ENCODE measurements around the gene FAM204A.

The FAM204A gene

GRCh38 chr10:118259288-118259906, 82.7 kb downstream of the FAM204A start:
- Histone ChIP-seq H3K9me3 (ENCODE audit: control insufficient read depth, low read length) (no peaks in the 10 kb centered on the region), H3K23ac (ENCODE audit: low read length in 2 of 2) (no peak overlapping the region), H3K4me1 (ENCODE audit: control insufficient read depth, insufficient read depth, low read depth, low read length) (no peaks in the 10 kb centered on the region), H2BK120ac (ENCODE audit: low read depth, low read length) (no peak overlapping the region), H3K27me3 (ENCODE audit: control insufficient read depth in 1 of 2, insufficient read depth in 1 of 2, low read length in 2 of 2) (peaks cover 6 to 20% of the 10 kb centered on the region in 2 experiments), H3K27ac (ENCODE audit: low read length, poor library complexity, severe bottlenecking) (no peak overlapping the region), H2AK5ac (ENCODE audit: low read length, severe bottlenecking) (no peak overlapping the region), H3K4ac (ENCODE audit: low read depth in 1 of 2, low read length in 2 of 2) (no peak overlapping the region), H3K4me2 (ENCODE audit: low read length, poor library complexity, severe bottlenecking) (no peak overlapping the region), H3K18ac (ENCODE audit: low read depth in 1 of 2, low read length in 2 of 2) (no peak overlapping the region), H3K79me1 (replicated peaks; ENCODE audit: low read length, poor library complexity, severe bottlenecking) (no peaks in the 10 kb centered on the region), H2BK12ac (ENCODE audit: low read length in 2 of 2) (no peak overlapping the region), H3K9ac (ENCODE audit: low read length) (no peak overlapping the region), H2AFZ (ENCODE audit: low read depth, low read length) (no peak overlapping the region), H3K14ac (ENCODE audit: low read length in 2 of 2) (no peak overlapping the region), H2BK15ac (ENCODE audit: low read depth, poor library complexity, severe bottlenecking) (no peak overlapping the region), H4K8ac (ENCODE audit: low read length) (no peak overlapping the region), H4K91ac (ENCODE audit: low read length) (no peak overlapping the region), H2BK5ac (ENCODE audit: low read depth, low read length, poor library complexity, severe bottlenecking) (no peak overlapping the region), H3K4me3 (ENCODE audit: insufficient read depth in 1 of 2, low read depth in 1 of 2, low read length in 2 of 2) (no peak overlapping the region), H3K36me3 (ENCODE audit: control insufficient read depth in 1 of 2, insufficient read depth in 2 of 2, low read depth in 1 of 2, low read length in 2 of 2) (no peaks in the 10 kb centered on the region)
- DNase-seq, result peak; percentile 13
- WGBS, result 35% methylated on average over 2 of the region's 4 CpGs

DNA sequence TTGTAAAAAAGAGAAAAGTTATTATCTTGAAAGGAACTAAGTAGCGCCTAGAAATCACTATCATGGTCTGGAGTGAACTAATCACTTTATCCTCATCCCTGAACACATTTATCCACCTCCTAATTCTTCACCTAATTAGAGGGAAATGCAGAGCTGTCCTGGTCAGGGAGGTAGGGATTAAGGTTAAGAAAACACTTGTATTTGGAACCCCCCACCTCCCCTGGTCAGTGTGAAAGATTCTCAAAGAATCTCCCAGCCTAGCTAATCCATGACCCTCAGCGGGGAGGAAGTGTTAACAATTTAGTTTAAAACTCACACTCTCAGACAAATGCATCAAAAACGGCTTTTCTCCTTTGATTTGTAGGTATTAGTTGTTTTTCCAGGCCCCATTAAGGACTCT, 83.8 kb downstream of the FAM204A start:
- H3K14ac ChIP-seq (ENCODE audit: low read length in 2 of 2), result no peak overlapping the region
- no peaks in the 10 kb centered on the region for H3K79me1 ChIP-seq (replicated peaks; ENCODE audit: low read length, poor library complexity, severe bottlenecking)
- peaks cover 1% of the 10 kb centered on the region for H3K4me1 ChIP-seq (ENCODE audit: control insufficient read depth, insufficient read depth, low read depth, low read length)
- no peak for DNase-seq
- no peak overlapping the region for H3K4ac ChIP-seq (ENCODE audit: low read depth in 1 of 2, low read length in 2 of 2)
- H3K18ac ChIP-seq (ENCODE audit: low read depth in 1 of 2, low read length in 2 of 2), result no peak overlapping the region
- H2BK12ac ChIP-seq (ENCODE audit: low read length in 2 of 2), result no peak overlapping the region
- no peak overlapping the region for H3K4me2 ChIP-seq (ENCODE audit: low read length, poor library complexity, severe bottlenecking)
- H3K27ac ChIP-seq (ENCODE audit: low read length, poor library complexity, severe bottlenecking), result no peak overlapping the region
- no peak overlapping the region for H3K23ac ChIP-seq (ENCODE audit: low read length in 2 of 2)
- H2BK15ac ChIP-seq (ENCODE audit: low read depth, poor library complexity, severe bottlenecking), result no peak overlapping the region
- no peak overlapping the region for H4K91ac ChIP-seq (ENCODE audit: low read length)
- H3K4me3 ChIP-seq (ENCODE audit: insufficient read depth in 1 of 2, low read depth in 1 of 2, low read length in 2 of 2), result no peak overlapping the region
- H3K36me3 ChIP-seq (ENCODE audit: control insufficient read depth in 1 of 2, insufficient read depth in 2 of 2, low read depth in 1 of 2, low read length in 2 of 2), result no peaks in the 10 kb centered on the region
- H2AFZ ChIP-seq (ENCODE audit: low read depth, low read length), result no peak overlapping the region
- no peak overlapping the region for H4K8ac ChIP-seq (ENCODE audit: low read length)
- no peak overlapping the region for H3K9ac ChIP-seq (ENCODE audit: low read length)
- WGBS, result no CpG with 5 or more reads among the region's 3 CpGs
- no peaks in the 10 kb centered on the region for H3K9me3 ChIP-seq (ENCODE audit: control insufficient read depth, low read length)
- H2BK5ac ChIP-seq (ENCODE audit: low read depth, low read length, poor library complexity, severe bottlenecking), result no peak overlapping the region
- no peak overlapping the region for H2AK5ac ChIP-seq (ENCODE audit: low read length, severe bottlenecking)
- H2BK120ac ChIP-seq (ENCODE audit: low read depth, low read length), result no peak overlapping the region
- peaks cover 6 to 23% of the 10 kb centered on the region in 2 experiments for H3K27me3 ChIP-seq (ENCODE audit: control insufficient read depth in 1 of 2, insufficient read depth in 1 of 2, low read length in 2 of 2)

GRCh38 chr10:118256825-118257570, 85.1 kb downstream of the FAM204A start:
- H3K27ac ChIP-seq (ENCODE audit: low read length, poor library complexity, severe bottlenecking), result no peak overlapping the region
- peaks cover 6 to 23% of the 10 kb centered on the region in 2 experiments for H3K27me3 ChIP-seq (ENCODE audit: control insufficient read depth in 1 of 2, insufficient read depth in 1 of 2, low read length in 2 of 2)
- H3K4me2 ChIP-seq (ENCODE audit: low read length, poor library complexity, severe bottlenecking), result no peak overlapping the region
- no peak for DNase-seq
- no peak overlapping the region for H2BK120ac ChIP-seq (ENCODE audit: low read depth, low read length)
- H3K4me1 ChIP-seq (ENCODE audit: control insufficient read depth, insufficient read depth, low read depth, low read length), result peaks cover 1% of the 10 kb centered on the region
- no peaks in the 10 kb centered on the region for H3K79me1 ChIP-seq (replicated peaks; ENCODE audit: low read length, poor library complexity, severe bottlenecking)
- no peak overlapping the region for H3K4ac ChIP-seq (ENCODE audit: low read depth in 1 of 2, low read length in 2 of 2)
- H4K8ac ChIP-seq (ENCODE audit: low read length), result no peak overlapping the region
- H3K14ac ChIP-seq (ENCODE audit: low read length in 2 of 2), result no peak overlapping the region
- no peak overlapping the region for H3K18ac ChIP-seq (ENCODE audit: low read depth in 1 of 2, low read length in 2 of 2)
- H2BK15ac ChIP-seq (ENCODE audit: low read depth, poor library complexity, severe bottlenecking), result no peak overlapping the region
- H3K9ac ChIP-seq (ENCODE audit: low read length), result no peak overlapping the region
- H3K36me3 ChIP-seq (ENCODE audit: control insufficient read depth in 1 of 2, insufficient read depth in 2 of 2, low read depth in 1 of 2, low read length in 2 of 2), result no peaks in the 10 kb centered on the region
- no peaks in the 10 kb centered on the region for H3K9me3 ChIP-seq (ENCODE audit: control insufficient read depth, low read length)
- no peak overlapping the region for H3K23ac ChIP-seq (ENCODE audit: low read length in 2 of 2)
- H4K91ac ChIP-seq (ENCODE audit: low read length), result no peak overlapping the region
- WGBS, result 43% methylated on average over 7 of the region's 7 CpGs
- no peak overlapping the region for H2AK5ac ChIP-seq (ENCODE audit: low read length, severe bottlenecking)
- H2AFZ ChIP-seq (ENCODE audit: low read depth, low read length), result no peak overlapping the region
- no peak overlapping the region for H2BK12ac ChIP-seq (ENCODE audit: low read length in 2 of 2)
- no peak overlapping the region for H2BK5ac ChIP-seq (ENCODE audit: low read depth, low read length, poor library complexity, severe bottlenecking)
- no peak overlapping the region for H3K4me3 ChIP-seq (ENCODE audit: insufficient read depth in 1 of 2, low read depth in 1 of 2, low read length in 2 of 2)

- Histone ChIP-seq H3K27me3 (ENCODE audit: control insufficient read depth in 1 of 2, insufficient read depth in 1 of 2, low read length in 2 of 2) (peaks cover 6 to 23% of the 10 kb centered on the region in 2 experiments), H3K14ac (ENCODE audit: low read length in 2 of 2) (no peak overlapping the region), H2BK12ac (ENCODE audit: low read length in 2 of 2) (no peak overlapping the region), H2AK5ac (ENCODE audit: low read length, severe bottlenecking) (no peak overlapping the region), H2AFZ (ENCODE audit: low read depth, low read length) (no peak overlapping the region), H3K27ac (ENCODE audit: low read length, poor library complexity, severe bottlenecking) (no peak overlapping the region), H2BK5ac (ENCODE audit: low read depth, low read length, poor library complexity, severe bottlenecking) (no peak overlapping the region), H3K23ac (ENCODE audit: low read length in 2 of 2) (no peak overlapping the region), H3K4me3 (ENCODE audit: insufficient read depth in 1 of 2, low read depth in 1 of 2, low read length in 2 of 2) (no peak overlapping the region), H2BK120ac (ENCODE audit: low read depth, low read length) (no peak overlapping the region), H3K9me3 (ENCODE audit: control insufficient read depth, low read length) (no peaks in the 10 kb centered on the region), H3K18ac (ENCODE audit: low read depth in 1 of 2, low read length in 2 of 2) (no peak overlapping the region), H3K36me3 (ENCODE audit: control insufficient read depth in 1 of 2, insufficient read depth in 2 of 2, low read depth in 1 of 2, low read length in 2 of 2) (no peaks in the 10 kb centered on the region), H3K79me1 (replicated peaks; ENCODE audit: low read length, poor library complexity, severe bottlenecking) (no peaks in the 10 kb centered on the region), H2BK15ac (ENCODE audit: low read depth, poor library complexity, severe bottlenecking) (no peak overlapping the region), H4K91ac (ENCODE audit: low read length) (no peak overlapping the region), H3K4ac (ENCODE audit: low read depth in 1 of 2, low read length in 2 of 2) (no peak overlapping the region), H3K4me1 (ENCODE audit: control insufficient read depth, insufficient read depth, low read depth, low read length) (peaks cover 1% of the 10 kb centered on the region), H4K8ac (ENCODE audit: low read length) (no peak overlapping the region), H3K9ac (ENCODE audit: low read length) (no peak overlapping the region), H3K4me2 (ENCODE audit: low read length, poor library complexity, severe bottlenecking) (no peak overlapping the region)
- no peak for DNase-seq
- WGBS, result 37% methylated on average over 4 of the region's 5 CpGs
Measured at GRCh38 chr10:118256209-118256608, 85.9 kb downstream of the FAM204A start.
